Suprapubic skin (tissue), 4 donors: ENCODE measurements around the gene SETD7. TPM values are rescaled to one million over a fixed set of nuclear protein-coding genes. Genes with fewer than 3 reads are reported as not detected.

Source experiments
- DNase-seq, 2 donors: peaks; one replicate each; pipeline ENCODE4 v3.0.0-alpha.2; 2019; ENCODE audit warnings: low spot score in 2 of 2
- H3K27ac ChIP-seq: fragments of 200-600 bp; sonication (generic); one replicate; pipeline ENCODE4 v1.5.1; 2019
- H3K27me3 ChIP-seq: fragments of 200-600 bp; sonication (generic); one replicate; pipeline ENCODE4 v1.5.1; 2019
- H3K36me3 ChIP-seq: fragments of 200-600 bp; sonication (generic); one replicate; pipeline ENCODE4 v1.5.1; 2019
- H3K4me1 ChIP-seq: fragments of 200-600 bp; sonication (generic); one replicate; pipeline ENCODE4 v1.5.1; 2019
- H3K4me3 ChIP-seq: fragments of 200-600 bp; sonication (generic); one replicate; pipeline ENCODE4 v1.5.1; 2019; ENCODE audit warnings: mild to moderate bottlenecking
- H3K9me3 ChIP-seq: fragments of 200-600 bp; sonication (generic); one replicate; pipeline ENCODE4 v1.5.1; 2019
- EP300 ChIP-seq: sonication (generic); formaldehyde crosslinking; IDR thresholded peaks from one replicate; pipeline ENCODE4 v1.6.1; 2017; ENCODE audit warnings: antibody characterized with exemption
- POLR2A ChIP-seq, 2 donors: fragments of 450-650 bp; IDR thresholded peaks; one replicate each; pipeline ENCODE4 v1.6.1; 2017; ENCODE audit warnings: antibody characterized with exemption in 2 of 2, mild to moderate bottlenecking in 2 of 2, moderate library complexity in 2 of 2
- POLR2AphosphoS5 ChIP-seq, 3 donors: sonication (generic); formaldehyde crosslinking; IDR thresholded peaks; one replicate each; pipeline ENCODE4 v1.6.1; 2017; ENCODE audit warnings: antibody characterized with exemption in 3 of 3
- WGBS: methylation state at CpG from one replicate; pipeline ENCODE4 v1.1.5; 2018; 5-methylcytosine and 5-hydroxymethylcytosine counted together
- total RNA-seq, 4 donors: library from RNA; depleted of rRNA; stranded (reverse); fragments of >200 nt; gene quantifications; one replicate each; pipeline ENCODE4 v1.1.0, GENCODE V29; 2016
- TF ChIP-seq, protein P1 (sequence below), 2 donors: fragments of 200-600 bp in 1 of 2; fragments of 450-650 bp in 1 of 2; sonication (generic) in 1 of 2; IDR thresholded peaks; one replicate each; pipeline ENCODE4 v1.5.1; 2016 to 2019; ENCODE audit warnings: antibody characterized with exemption in 2 of 2, mild to moderate bottlenecking in 1 of 2, moderate library complexity in 1 of 2

SETD7 gene
- total RNA-seq, 4 donors from 2014 or later, result 41.8 to 46.6 (median 43.9) TPM

- no peaks in the 10 kb centered on the region for H3K4me1 ChIP-seq
- no peaks in the 10 kb centered on the region for H3K27me3 ChIP-seq
- TF ChIP-seq POLR2AphosphoS5 (IDR thresholded peaks at IDR 0.05) (no peak), EP300 (no peak), POLR2A (IDR thresholded peaks at IDR 0.05) (no peak)
- TF ChIP-seq, protein P1, sequence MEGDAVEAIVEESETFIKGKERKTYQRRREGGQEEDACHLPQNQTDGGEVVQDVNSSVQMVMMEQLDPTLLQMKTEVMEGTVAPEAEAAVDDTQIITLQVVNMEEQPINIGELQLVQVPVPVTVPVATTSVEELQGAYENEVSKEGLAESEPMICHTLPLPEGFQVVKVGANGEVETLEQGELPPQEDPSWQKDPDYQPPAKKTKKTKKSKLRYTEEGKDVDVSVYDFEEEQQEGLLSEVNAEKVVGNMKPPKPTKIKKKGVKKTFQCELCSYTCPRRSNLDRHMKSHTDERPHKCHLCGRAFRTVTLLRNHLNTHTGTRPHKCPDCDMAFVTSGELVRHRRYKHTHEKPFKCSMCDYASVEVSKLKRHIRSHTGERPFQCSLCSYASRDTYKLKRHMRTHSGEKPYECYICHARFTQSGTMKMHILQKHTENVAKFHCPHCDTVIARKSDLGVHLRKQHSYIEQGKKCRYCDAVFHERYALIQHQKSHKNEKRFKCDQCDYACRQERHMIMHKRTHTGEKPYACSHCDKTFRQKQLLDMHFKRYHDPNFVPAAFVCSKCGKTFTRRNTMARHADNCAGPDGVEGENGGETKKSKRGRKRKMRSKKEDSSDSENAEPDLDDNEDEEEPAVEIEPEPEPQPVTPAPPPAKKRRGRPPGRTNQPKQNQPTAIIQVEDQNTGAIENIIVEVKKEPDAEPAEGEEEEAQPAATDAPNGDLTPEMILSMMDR (IDR thresholded peaks at IDR 0.05), result no peak
- peaks cover 75% of the 10 kb centered on the region for H3K36me3 ChIP-seq
- DNase-seq, result no peak
- H3K4me3 ChIP-seq, result no peak overlapping the region
- H3K9me3 ChIP-seq, result no peaks in the 10 kb centered on the region
- no peak overlapping the region for H3K27ac ChIP-seq
- 84% methylated on average over 4 of the region's 4 CpGs for WGBS
These were observed 34.1 kb downstream of the SETD7 start for GRCh38 chr4:139521754-139522401.

- WGBS, result 51% methylated on average over 4 of the region's 4 CpGs
- DNase-seq, result no peak
- H3K4me3 ChIP-seq, result no peak overlapping the region
- peaks cover 82% of the 10 kb centered on the region for H3K36me3 ChIP-seq
- H3K9me3 ChIP-seq, result no peaks in the 10 kb centered on the region
- TF ChIP-seq, protein P1 (IDR thresholded peaks at IDR 0.05), result no peak
- H3K27me3 ChIP-seq, result no peaks in the 10 kb centered on the region
- H3K4me1 ChIP-seq, result no peaks in the 10 kb centered on the region
- no peak overlapping the region for H3K27ac ChIP-seq
These were observed 40.5 kb downstream of the SETD7 start for GRCh38 chr4:139515531-139515958.

- Histone ChIP-seq H3K4me1 (no peaks in the 10 kb centered on the region), H3K27me3 (no peaks in the 10 kb centered on the region), H3K4me3 (no peak overlapping the region), H3K36me3 (peaks cover 82% of the 10 kb centered on the region), H3K9me3 (no peaks in the 10 kb centered on the region), H3K27ac (no peak overlapping the region)
- WGBS, result 96% methylated on average over 8 of the region's 8 CpGs
- DNase-seq, result no peak
- no peak for TF ChIP-seq EP300
- TF ChIP-seq, protein P1 (IDR thresholded peaks at IDR 0.05), result no peak
- TF ChIP-seq POLR2A (IDR thresholded peaks at IDR 0.05), result no peak
- no peak for TF ChIP-seq POLR2AphosphoS5 (IDR thresholded peaks at IDR 0.05)
These were observed 41.5 kb downstream of the SETD7 start for GRCh38 chr4:139514382-139515059.

DNA sequence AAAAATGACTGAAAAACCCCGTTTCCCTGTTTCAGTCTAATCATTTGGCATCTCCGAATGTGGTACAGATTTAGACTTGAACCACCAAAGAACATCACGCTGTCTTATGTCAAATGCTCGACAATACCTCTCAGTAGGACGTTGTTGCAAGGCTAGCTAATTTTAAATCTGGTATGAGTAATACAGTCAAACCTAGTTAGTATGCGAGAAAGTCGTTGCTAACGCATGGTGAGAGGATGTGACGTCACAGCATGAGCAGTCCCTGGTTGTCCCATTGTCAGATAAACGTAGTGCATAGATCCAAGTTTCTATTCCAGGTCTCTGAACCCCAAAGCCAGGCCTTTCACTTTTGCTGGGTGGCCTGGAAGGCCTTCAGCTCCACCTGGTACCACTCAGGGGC, 44.7 kb downstream of the SETD7 start:
- TF ChIP-seq POLR2AphosphoS5 (IDR thresholded peaks at IDR 0.05) (no peak), EP300 (no peak), POLR2A (IDR thresholded peaks at IDR 0.05) (no peak)
- TF ChIP-seq, protein P1 (IDR thresholded peaks at IDR 0.05), result no peak
- no peak overlapping the region for H3K4me3 ChIP-seq
- no peak for DNase-seq
- no peaks in the 10 kb centered on the region for H3K4me1 ChIP-seq
- no peaks in the 10 kb centered on the region for H3K9me3 ChIP-seq
- WGBS, result 80% methylated on average over 10 of the region's 10 CpGs
- peaks cover 76% of the 10 kb centered on the region for H3K36me3 ChIP-seq
- H3K27ac ChIP-seq, result no peak overlapping the region
- H3K27me3 ChIP-seq, result no peaks in the 10 kb centered on the region

GRCh38 chr4:139509727-139510410, 46.1 kb downstream of the SETD7 start:
- DNase-seq, result no peak
- TF ChIP-seq POLR2A (IDR thresholded peaks at IDR 0.05) (no peak), EP300 (no peak), POLR2AphosphoS5 (IDR thresholded peaks at IDR 0.05) (no peak)
- TF ChIP-seq, protein P1 (IDR thresholded peaks at IDR 0.05), result peak in 1 of 2 donors; percentile 14
- no peaks in the 10 kb centered on the region for H3K27me3 ChIP-seq
- 88% methylated on average over 5 of the region's 6 CpGs for WGBS
- no peak overlapping the region for H3K4me3 ChIP-seq
- H3K4me1 ChIP-seq, result no peaks in the 10 kb centered on the region
- H3K27ac ChIP-seq, result no peak overlapping the region
- no peaks in the 10 kb centered on the region for H3K9me3 ChIP-seq
- H3K36me3 ChIP-seq, result peaks cover 67% of the 10 kb centered on the region
